HG03575 (cell line): ENCODE data around the gene B4GALT1.
"Not testable (repeated sequence)": the region's sequence is repeated elsewhere in the genome, so short reads cannot be mapped to it uniquely, and the experiment has no call there.

Experiments
- ATAC-seq: cut with Tn5 transposase; IDR thresholded peaks from one replicate; pipeline ENCODE4 v1.9.1; 2021; ENCODE audit not compliant: unreplicated experiment, insufficient number of reproducible peaks, low FRiP score; ENCODE audit errors: extremely low read depth

Gene B4GALT1

DNA sequence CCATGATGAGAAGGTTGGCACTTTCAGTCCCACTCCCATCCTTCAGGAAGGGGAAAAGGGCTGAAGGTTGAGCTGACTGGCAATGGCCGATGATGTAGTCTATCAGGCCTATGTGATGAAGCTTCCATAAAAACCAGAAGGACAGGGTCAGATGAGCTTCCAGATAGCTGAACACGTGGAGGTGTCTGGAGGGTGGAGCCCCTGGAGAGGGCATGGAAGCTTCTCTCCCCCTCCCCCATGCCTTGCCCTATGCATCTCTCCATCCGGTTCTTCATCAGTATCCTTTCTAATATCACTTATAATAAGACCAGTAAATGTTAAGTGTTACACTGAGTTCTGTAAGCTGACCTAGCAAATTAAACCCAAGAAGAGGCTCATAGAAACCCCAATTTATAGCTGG, 58.0 kb downstream of the B4GALT1 start:
- ATAC-seq, result no peak

DNA sequence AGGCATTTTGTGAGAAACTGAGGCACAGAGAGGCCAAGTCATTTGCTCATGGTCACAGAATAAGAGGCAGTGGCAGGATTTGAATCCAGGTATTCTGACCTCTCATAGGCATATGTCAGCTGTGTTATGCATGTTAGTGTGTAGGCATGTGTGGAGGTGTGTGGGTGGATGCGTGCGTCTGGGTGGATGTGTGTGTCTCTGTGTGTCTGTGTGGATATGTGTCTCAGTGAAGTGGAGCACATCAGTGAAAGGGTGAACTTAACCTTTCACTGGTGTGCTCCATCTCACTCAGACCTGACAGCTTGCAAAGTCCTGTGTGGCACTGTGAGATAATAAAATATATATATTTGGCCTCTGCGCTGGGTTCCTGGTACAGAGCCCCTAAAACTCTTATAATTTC, 58.7 kb downstream of the B4GALT1 start:
- no peak for ATAC-seq

DNA sequence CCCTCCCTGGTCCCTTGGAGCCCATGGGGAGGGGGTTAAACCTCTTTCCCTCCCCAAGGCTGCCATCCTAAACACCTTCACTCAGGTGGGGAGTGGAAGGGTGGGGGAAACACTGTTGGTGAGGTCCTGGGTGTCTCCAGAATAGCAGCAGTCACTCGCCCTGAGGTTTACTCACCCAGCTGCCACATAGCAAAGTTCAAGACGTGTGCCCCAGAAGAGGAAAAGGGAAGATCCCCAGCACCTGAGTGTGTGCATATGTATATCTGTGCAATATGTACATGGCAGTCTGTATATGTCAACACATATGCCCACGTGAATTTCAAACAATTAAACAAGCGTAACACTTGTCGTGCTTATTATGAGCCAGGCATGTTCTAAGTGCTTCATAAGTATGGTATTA, 59.4 kb downstream of the B4GALT1 start:
- ATAC-seq, result no peak

DNA sequence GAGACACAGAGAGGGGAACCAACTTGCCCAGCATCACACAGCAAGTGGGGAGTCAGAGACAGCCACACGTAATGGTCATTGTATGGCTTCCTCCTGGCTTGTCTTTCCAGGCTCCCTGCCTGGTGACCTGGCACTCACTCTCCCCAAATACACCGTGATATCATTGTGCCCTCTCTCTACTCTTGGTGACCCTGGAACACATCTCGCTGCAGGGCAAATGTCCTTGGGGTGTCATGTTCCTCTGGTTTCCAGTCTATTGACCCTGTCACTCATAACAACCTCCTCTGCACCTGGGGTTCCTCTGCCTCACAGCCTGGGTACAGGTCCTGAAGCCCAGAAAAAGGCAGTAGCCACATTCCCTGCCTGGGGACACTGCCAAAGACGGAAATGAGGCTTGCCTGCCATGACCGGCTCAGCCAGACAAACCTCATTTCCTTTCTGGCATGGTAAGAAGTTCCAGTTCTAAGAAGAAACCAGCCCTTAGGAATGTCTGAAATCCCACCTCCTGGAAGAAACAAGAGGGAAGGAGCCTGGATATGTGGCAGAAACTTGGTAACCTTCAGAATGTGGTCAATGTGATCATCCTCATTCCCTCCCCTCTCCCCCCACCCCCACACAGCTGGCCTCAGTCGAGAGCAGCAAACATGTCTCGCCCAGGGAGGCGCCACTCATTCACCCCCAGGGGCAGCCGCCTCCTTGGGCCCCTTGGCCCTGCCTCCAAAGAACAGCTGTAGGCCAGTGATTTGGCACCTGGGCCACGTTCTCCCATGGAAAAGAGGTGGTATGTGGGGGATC, 60.1 kb downstream of the B4GALT1 start:
- no peak for ATAC-seq

DNA sequence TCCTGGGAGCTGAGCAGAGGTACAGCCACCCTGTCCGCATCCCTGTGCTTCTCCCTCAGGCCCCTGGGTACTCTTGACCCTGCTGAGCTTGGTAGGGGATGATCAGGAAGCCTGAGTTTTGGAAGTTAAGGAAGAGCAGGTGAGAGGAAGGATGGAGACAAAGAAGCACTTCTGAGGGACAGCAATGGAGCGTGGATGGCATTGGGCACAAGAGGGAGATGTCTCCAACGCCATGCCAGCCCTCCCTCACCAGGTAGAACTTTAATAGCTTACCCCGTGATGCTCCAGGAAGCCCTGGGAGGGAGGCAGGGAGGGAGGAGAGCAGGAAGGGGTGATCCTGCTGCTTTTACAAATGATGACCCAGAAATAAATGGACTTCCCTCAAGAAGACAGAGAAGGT, 60.8 kb downstream of the B4GALT1 start:
- ATAC-seq, result no peak

DNA sequence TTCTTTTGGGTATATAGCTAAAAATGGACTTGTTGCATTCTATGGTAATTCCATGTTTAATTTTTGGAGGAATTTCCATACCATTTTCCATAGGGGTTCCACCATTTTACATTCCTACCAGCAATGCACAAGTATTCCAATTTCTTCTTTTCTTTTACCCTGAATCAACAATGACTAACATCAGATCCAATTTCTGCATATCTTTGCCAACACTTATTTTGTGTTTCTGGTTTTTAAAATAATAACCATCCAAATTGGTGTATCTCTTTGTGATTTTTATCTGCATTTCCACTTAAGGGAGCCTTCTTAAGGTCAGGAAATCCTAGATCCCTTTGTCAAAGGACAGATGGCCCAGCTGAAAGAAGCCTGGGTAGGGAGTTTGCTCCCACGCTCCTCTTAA, 61.2 kb downstream of the B4GALT1 start:
- ATAC-seq, result no peak

DNA sequence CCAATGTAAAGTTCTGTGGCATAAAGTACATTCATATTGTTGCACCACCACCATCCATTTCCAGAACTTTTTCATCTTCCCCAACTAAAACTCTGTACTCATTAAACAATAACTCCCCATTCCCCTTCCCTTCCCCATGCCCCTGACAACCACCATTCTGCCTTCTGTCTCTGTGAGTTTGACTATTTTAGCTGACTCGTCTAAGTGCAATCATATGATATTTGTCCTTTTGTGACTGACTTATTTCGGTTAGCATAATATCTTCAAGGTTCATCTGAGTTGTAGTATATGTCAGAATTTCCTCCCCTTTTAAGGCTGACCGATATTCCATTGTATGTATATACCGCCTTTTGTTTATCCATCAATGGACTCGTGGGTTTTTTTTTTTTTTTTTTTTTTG, 61.6 kb downstream of the B4GALT1 start:
- ATAC-seq, result no peak

DNA sequence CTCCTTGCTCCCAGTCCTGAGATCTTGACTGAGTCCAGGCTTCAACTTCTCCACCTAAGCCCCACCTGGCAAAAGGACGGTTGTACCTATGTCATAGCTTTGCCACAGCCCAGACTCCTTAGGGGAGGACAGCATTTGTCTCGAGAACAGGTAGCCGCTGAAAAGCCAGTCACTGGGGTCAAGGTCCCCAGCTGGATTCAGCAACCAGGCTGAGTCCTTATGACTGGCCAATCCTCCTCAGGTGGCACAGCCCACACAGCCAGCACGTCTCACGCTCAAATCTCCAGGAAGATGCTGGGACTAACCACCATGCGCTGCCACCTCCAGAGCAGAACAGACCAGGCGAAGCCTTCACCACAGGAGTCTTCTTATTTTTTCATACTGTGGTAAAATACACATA, 62.7 kb downstream of the B4GALT1 start:
- no peak for ATAC-seq

DNA sequence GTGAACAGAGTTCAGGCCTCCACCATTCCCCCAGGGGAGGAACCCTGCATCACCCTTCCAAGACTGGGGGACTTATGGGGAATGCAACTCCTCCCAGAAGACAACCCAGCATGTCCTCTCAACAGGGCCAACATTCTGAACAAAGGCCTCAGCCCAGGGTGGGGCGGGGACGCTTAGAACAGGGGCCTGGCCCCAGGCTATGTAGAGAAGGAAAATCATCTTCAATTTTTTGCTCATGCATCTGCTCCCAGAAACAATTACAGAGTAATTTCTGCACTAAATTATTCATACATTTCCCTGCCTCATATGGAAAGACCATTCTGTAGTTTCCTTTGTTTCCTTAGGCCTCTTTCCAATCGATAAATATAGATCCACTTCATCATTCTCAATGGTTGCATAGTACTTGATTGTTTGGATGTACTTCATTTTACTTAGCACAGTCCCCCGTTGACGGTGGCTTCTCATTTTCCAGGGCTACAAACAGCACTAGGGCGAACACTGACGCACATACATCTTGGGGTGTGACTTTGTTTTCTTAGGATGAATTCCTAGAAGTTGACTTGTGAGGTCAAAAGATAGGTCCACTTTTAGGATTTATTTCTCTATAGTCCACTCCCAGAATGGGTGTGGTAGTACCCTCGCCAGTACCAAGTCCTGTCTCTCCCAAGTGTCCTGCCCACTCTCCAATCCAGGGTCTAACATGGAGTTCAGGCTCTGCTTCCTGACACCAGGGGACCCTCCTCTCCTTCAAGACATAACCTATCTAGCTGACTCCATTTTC, 63.4 kb downstream of the B4GALT1 start:
- ATAC-seq, result no peak

DNA sequence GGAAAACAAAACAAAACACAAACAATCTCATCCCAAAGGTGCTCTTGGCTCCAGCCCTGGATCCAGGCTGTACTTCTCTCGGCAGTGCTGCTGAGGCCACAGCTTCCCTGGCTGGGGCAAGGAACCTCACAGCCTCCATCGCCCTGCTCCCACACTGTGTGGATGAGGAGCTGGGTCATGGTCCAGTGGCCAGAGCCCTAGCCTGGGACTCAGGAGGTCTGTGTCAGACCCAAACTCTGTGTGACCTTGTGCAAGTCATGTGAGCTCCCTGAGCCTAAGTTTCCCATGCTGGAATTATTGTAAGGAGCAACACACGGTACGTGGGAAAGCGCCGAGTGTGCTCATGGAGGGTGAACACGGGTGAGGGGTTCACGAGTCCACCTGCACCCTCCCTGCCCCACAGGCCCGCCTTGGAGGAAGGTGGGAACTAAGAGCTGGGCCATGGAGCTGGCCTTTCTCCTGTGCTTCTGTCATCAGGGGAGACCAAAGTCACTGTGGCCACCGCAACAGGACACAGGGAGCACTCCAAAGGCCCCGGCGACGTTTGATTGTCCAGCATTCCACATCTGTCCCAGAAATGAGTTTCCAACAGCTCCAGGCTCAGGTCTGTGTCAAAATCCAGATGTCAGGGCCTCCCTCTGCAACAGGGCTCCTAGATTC, 64.5 kb downstream of the B4GALT1 start:
- ATAC-seq, result no peak

DNA sequence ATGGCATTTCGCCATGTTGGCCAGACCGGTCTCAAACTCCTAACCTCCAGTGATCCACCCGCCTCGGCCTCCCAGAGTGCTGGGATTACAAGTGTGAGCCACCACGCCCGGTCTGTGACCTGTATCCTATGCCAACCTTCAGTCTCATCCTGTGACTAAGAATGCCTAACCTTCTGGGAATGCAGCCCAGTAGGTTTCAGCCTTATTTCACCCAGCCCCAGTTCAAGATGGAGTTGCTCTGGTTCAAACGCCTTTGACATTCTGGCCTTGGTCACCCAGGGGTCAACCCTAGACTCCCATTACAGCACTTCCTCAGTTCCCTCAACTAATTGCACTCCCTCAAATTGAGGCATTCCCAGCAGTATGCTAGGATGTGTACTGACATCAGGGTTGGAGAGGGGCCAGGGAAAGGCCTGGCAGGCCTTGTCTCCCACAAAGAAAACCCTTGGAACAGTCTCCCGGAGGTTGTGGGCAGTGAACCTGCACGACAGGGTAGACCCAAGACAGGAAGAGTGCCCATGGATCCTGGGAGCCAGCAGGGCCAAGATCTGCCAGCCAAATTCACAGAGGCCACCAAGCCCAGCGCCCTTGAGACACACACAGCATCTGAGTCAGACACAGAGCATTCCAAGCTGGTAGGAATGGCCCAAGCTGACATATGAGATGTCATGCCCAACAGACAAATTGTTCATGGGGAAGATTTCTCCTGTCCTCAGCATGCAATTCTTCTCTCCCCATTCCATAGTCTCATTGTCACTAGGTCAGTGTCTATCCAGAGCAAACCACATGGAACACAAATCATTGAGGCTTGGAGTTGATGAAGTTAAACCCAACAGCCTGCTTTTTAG, 65.8 kb downstream of the B4GALT1 start:
- no peak for ATAC-seq

DNA sequence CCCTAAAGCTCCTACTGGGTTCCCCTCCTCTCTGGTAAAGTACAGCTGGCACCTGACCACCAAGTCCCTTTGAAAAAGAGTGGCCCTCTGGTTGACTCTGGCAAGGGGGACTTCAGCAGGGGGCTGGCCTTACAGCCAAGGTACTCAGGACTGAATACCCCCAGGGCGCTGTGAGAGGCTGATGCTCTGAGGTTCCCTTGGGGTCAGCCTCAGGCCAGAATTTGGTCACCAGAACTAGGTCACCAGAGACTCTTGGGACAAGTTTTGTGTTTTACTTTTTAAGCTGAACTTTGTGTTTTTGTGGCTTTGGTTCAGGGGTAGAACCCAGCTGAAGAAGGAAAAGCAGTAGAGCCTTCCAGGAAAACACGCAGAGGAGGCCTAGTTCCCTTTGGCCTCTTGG, 67.4 kb downstream of the B4GALT1 start:
- no peak for ATAC-seq

DNA sequence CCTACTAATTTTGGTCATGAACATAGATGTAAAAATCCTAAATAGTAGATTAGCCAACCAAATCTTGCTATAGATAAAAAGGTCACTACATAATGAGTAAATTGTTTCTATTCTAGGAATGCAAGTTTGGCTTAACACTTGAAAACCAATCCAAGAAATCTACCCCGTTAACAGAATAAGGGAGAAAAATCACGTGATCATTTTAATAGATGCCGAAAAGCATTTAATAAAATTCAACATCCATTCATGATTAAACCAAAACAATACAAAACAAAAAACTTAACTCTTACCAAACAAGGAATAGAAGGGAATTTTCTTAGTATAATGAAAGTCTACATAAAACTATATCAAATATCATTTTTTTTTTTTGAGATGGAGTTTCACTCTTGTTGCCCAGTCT, 69.9 kb downstream of the B4GALT1 start:
- ATAC-seq, result no peak

DNA sequence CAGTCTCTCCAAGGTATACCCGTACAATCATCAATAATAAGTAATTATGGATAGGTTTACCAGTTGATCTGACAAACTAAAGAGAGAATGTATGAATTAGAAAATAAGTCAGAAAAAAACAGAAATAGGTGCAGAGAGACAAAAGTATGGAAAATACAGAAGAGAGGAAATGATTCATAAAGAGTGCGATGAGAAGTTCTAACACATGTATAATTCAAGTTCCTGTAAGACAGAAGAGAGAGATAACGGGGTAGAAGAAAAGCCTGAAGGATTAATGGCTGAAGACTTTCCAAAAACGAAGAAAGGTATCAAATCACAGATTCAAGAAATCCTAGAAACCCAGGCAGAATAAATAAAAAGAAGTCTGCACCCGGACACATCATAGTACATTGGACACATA, 74.5 kb downstream of the B4GALT1 start:
- no peak for ATAC-seq

DNA sequence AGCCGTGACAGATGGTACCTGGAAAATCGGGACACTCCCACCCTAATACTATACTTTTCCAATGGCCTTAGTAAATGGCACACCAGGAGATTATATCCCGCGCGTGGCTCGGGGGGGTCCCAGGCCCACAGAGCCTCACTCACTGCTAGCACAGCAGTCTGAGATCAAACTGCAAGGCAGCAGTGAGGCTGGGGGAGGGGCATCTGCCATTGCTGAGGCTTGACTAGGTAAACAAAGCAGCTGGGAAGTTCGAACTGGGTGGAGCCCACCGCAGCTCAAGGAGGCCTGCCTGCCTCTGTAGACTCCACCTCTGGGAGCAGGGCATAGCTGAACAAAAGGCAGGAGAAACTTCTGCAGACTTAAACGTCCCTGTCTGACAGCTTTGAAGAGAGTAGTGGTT, 81.5 kb downstream of the B4GALT1 start:
- not testable (repeated sequence) for ATAC-seq

DNA sequence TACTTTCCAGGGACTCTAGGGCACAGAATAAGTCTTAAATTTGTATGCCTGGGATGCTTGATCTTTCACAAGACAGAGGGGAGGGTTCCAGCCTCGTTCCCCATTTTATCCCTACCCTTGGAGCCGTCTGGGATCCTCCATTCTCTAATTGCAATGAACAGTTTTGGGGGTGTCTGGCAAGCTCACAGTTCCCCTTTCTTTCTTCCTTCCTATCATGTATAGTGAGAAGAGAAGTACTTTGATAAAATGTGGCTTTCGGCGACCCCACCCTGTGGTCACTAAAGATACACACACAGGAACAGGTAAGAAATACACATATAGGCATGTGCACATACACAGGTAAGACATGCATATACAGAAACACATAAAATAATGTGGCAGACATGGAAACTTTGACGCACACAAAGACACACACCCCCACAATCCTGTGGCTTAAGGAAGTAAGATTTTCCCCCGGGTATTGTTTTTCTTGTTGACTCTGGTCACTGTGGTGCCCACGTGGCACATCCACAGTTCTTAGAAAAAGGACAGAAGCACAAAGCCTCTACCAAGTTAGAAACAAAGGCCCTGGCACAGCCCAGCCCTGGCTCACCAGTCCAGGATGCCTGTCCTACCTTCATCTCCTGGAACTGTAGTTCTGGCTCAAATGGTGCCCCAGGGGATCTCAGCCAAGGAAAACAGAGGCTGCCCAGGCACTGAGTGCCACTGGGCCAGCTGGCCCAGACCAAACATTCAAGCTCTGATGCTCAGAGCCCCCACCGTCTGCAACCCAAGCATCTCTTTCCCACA, 84.4 kb downstream of the B4GALT1 start:
- ATAC-seq, result no peak

DNA sequence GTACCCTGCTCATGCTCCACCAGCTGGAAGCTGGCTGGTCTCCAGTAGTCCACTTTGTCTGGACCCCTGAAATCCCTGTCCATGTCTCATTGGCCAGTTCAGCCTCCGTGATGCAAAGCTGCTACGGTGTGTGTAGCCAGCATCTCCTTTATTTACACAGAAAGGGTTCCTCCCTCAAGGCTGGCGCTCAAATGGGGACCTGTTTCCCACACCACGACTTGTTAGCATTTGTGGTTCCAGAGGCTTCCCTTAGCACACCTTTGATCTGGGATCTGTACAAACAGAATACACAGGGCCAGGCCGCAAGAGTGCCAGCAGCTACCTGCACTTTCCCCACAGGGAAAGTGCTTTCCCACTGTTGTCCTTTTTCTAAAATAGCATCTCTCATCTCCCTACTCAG, 85.0 kb downstream of the B4GALT1 start:
- no peak for ATAC-seq

DNA sequence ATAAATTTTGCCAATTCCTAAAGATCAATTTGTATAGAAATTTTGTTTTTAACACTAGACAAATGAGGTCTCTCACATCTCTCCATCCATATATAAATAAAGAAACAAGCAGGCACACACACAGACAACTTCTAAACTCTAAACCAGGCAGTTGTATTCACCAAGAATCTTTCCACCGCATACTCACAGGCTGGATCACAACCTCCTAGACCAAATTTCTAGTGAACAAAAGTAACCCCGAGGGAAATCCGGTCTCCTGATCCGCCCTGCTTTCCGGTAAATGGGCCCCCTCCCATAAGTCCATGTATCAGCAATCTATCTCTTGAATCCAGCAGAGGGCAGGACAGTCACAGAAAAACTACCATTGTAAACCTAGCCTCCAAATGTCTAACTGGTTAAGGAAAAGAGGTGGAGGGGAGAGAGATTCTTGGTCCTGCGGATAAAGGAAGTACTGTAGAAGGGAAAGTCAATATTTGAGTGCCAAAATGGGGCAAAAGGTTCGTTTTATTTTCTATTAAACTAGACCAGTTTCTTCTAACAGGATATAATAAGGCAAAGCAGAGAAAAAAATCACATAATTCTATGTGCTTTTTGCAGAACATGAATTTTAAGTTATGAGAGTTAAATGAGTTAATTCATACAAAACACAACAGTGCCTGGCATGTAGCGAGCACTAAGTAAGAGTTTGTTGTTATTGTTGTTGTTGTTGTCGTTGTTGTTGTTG, 85.8 kb downstream of the B4GALT1 start:
- no peak for ATAC-seq
